GM10847 (cell line): Measurements from ENCODE around the gene GCKR.

Source experiments
- POLR2A ChIP-seq: IDR thresholded peaks from 2 replicates; pipeline ENCODE4 v1.6.1; 2011; ENCODE audit not compliant: insufficient read length; ENCODE audit errors: extremely low read depth

The GCKR gene

DNA sequence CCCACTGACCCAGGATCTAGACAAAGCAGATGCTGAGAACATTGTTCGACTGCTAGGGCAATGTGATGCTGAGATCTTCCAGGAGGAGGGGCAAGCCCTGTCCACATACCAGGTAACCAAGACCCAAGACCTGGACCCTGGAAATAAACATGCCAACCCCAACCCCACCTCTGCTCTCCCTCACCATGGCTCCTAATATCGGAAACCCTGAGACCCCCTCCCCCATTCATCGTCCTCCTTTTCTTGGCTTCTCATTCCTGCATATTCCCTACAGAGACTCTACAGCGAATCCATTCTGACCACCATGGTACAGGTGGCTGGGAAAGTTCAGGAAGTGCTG is 619 bp downstream of the GCKR start:
- TF ChIP-seq POLR2A = no peak

DNA sequence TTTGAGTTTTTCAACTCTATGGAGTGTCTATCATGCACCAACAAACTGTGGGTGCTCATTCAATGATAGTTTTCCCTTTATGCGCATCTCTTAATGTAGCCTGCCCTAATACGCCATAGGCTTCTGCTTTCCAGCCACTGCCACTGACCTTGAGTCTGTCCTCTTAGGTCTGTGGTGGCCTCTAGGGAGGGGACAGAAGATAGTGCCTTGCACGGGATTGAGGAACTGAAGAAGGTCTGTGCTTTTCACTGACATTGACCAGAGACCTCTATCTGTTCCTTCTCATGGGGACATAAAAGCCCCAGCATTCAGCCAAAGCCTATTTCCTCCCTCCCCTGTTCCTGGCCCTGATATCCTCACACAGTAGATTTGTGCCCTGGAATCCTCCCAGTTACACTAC is 2.3 kb downstream of the GCKR start:
- TF ChIP-seq POLR2A = no peak

- TF ChIP-seq POLR2A = no peak
Measured at GRCh38 chr2:27501042-27501441, 4.4 kb downstream of the GCKR start.

DNA sequence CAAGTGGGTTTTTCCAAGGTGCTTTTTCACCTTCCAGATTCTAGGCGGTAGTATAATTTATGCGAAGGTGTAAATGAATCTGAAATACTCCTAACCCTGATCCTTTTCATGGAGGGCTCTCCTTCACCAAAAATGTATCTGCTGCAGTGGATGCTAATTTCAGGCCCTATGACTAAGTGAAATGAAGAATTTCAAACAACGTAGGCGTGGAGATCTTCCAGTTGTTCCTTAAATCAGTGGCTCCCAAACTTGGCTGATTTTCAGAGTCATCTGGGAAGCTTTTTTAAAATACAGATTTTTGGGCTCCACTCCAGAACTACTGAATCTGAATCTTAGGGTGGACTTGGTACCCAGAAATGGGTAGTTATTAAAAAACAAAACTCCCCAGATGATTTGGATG is 5.5 kb downstream of the GCKR start:
- no peak for TF ChIP-seq POLR2A

DNA sequence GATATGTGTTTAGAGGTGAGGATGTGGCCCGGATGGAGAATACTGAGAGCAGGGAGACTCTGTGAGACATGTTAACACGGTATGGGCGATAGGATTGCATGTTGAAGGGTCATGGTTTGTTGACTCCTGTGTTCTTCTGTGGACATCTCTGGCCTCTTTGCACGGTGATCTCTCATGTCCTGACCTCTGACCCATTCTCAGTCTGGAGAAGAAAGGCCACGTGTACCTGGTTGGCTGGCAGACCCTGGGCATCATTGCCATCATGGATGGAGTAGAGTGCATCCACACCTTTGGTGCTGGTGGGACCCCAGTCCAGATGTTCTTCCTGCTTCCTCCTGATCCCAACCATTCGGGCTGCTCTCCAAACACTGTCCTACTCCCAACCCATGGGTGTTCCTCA is 9.9 kb downstream of the GCKR start:
- TF ChIP-seq POLR2A = no peak

DNA sequence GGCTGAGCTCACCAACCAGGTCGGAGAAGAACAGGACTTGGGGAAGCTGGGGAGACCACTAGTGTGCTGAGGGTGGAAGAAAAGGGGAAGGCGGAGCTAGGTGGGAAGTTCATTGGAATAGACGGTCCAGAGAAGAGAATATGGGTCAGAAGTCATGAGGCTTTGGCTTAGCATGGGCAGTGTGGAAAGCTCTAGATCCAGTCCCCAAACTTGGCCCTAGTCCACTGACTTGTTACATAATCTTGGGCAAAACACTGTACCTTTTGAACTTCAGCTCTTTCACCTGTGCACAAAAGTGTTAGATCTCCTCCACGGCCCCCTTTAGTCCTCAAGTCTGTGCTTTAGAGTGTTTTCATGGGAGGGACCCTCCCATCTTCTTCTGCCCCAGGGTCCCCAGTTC is 10.7 kb downstream of the GCKR start:
- no peak for TF ChIP-seq POLR2A

DNA sequence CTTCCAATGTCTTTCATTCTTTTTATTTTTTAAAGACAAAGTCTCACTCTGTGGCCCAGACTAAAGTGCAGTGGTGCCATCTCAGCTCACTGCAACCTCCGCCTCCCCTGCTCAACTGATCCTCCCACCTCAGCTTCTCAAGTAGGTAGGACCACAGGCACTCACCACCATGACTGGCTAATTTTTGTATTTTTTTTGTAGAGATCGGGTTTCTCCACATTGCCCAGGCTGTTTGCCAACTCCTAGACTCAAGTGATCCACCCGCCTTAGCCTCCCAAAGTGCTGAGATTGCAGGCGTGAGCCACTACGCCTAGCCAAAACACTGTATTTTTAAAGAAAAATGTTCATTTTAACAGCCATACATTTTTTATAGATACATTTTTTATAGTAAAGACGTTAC is 12.7 kb downstream of the GCKR start:
- no peak for TF ChIP-seq POLR2A

DNA sequence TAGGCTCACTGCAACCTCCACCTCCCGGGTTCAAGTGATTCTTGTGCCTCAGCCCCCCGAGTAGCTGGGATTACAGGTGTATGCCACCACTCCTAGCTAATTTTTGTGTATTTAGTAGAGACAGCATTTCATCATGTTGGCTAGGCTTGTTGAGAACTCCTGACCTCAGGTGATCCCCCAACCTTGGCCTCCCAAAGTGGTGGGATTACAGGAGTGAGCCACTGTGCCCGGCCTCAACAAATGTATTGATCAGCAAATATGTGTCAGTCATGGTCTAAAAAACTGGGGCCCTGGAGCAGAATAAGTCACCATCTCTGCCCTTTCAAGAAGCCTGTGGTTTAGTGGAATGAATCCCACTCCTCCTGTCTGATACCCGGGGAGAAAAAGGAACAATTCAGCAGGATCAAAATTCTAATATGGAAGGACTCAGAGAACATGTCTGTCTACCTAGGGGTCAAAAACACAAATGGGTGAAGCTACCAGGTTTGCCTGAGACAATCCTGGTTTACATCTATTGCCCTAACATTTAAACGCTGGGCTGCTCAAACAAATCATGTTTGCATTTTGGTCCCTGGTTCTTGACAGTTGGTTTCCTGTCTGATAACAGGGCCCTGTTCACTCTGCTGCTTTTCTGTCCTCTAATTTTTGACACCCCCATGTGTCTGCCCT is 21.6 kb downstream of the GCKR start:
- no peak for TF ChIP-seq POLR2A

- TF ChIP-seq POLR2A = no peak
Measured at GRCh38 chr2:27518782-27519113, 22.1 kb downstream of the GCKR start.

DNA sequence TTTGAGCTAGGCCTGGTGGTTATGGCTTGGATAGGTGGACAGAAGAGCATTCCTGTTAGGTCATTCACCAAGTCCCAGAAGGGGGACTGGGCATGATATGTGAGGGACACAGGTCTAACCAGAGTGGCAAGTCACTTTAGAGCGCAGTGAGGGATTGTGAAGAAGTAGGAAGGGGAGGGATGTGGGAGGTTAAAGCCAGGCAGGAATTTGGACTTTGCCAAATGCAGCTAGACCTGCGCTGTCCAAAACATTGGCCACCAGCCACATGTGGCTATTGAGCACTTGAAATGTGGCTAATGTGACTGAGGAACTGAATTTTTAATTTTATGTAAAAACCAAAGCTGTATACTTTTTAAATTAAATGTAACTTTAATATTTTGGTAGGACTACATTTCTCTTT is 23.7 kb downstream of the GCKR start:
- no peak for TF ChIP-seq POLR2A

DNA sequence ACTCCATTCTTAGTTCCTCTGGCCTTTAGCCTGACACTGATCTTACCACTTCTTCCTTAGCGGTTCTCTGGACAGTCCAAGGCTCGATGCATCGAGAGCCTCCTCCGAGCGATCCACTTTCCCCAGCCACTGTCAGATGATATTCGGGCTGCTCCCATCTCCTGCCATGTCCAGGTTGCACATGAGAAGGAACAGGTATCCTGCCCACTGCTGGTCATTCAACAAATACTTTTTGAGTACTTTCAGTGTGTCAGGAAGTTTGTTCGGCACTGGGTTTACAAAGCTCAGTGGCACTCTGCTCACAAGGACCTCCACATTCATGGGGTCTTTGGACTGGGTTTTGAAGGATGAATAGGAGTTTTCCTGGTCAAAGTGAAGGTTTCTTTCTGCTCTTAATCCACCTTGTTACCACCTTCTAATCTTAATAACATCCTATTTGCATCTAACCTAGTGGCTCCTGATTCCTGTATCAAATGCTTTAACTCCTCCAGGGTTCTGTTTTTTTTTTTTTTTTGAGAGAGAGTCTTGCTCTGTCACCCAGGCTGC is 25.8 kb downstream of the GCKR start:
- no peak for TF ChIP-seq POLR2A

DNA sequence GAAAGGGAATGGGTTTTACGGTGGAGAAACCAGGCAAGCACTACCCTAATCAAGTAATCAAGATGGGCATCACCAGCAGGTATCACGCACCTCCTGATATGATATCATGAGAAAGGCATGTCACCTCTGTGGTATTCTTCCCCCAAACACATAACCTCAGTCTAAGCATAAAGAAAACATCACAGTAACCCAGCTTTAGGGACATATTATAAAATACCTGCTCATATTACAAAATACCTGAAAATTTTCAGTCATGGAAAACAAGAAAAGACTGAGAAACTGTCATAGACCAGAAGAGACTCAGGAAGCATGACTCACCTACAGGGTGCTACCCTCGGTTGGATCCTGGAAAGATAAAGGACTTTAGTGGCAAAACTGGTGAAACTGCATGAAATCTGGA is 30.5 kb downstream of the GCKR start:
- TF ChIP-seq POLR2A = no peak

DNA sequence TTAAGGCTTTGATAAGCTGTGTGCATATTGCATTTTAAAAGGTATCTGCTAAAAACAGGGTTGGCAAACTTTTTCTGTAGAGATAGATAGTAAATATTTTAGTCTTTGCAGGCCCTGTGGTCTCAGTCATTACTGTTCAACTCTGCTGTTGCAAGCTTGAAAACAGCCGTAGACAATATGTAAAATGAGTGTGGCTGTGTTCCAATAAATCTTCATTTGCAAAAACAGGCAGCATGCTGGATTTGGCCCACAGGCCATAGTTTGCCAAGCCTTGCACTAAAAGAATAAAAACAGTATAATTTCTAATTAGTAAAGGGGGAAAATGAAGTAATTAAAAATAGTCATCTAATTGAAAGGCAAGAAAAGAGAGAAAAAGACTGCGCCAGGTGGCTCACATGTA is 35.3 kb downstream of the GCKR start:
- TF ChIP-seq POLR2A = no peak

- no peak for TF ChIP-seq POLR2A
Measured at GRCh38 chr2:27537287-27537686, 40.6 kb downstream of the GCKR start.

DNA sequence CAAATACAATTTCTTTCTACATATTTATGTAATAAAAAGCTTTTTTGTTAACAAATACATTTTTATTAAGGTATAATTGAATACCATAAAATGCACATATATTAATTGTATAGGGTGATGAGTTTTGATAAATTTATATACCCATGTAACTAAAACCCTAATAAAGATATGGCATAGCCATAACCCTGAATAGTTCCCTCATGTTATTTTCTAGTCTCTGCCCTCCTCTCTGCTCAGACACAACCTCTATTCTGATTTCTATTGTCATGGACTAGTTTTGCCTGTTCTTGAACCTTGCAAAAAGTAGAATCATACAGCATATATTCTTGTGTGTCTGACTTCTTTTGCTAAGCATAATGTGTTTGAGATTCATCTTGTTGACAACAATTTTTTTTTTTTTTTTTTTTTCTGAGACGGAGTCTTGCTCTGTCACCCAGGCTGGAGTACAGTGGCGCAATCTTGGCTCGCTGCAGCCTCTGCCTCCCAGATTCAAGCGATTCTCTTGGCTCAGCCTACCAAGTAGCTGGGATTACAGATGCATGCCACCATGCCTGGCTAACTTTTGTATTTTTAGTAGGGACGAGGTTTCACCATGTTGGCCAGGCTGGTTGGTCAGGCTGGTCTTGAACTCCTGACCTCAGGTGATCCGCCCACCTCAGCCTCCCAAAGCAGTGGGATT is 47.6 kb downstream of the GCKR start:
- TF ChIP-seq POLR2A = no peak

DNA sequence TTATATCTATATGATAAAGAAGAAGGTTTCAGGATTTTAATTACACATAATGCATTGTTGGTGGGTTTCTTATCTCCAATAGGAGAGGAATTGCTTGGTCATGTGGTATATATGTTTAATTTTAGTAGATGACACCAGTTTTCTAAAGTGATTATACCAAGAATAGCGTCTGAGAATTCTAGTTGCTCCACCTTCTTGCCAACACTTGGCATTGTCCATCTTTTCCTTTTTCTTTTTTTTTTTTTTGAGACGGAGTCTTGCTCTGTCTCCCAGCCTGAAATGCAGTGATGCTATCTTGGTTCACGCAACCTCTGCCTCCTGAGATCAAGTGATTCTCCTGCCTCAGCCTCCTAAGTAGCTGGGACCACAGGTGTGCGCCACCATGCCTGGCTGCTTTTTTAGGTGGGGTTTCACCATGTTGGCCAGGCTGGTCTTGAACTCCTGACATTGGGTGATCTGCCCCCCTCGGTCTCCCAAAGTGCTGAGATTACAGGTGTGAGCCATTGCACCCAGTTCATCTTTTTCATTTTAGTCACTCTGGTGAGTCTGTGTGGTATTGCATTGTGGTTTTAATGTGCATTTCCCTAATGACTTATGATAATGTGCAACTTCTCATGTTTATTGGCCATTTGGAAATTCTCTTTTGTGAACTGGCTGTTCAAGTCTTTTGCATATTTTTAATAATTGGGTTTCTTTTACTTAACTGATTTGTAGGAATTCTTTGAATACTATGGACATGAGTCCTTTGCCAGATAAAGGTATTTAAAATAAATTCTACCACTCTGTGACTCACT is 48.9 kb downstream of the GCKR start:
- TF ChIP-seq POLR2A = no peak
